SK-N-SH treated with all-trans-retinoic acid at 6 μM for 48 hours (cell line): ENCODE results near the gene SPATS2L.

Experiments
- ATAC-seq: fragments of 200-7000 bp; cut with Tn5 transposase; 3 replicates; pipeline ENCODE4 v1.9.1; 2020; ENCODE audit warnings: mild to moderate bottlenecking, moderate library complexity
- ARNTL ChIP-seq: fragments of 450-650 bp; formaldehyde crosslinking; IDR thresholded peaks from 2 replicates; pipeline ENCODE4 v1.5.0; 2020; ENCODE audit warnings: low read depth, mild to moderate bottlenecking, moderate library complexity, borderline replicate concordance
- BACH2 ChIP-seq: fragments of 250-450 bp; sonication (Bioruptor Pico); IDR thresholded peaks from 2 replicates; pipeline ENCODE4 v1.9.0; 2021; ENCODE audit warnings: mild to moderate bottlenecking, borderline replicate concordance
- CSDC2 ChIP-seq: fragments of 250-450 bp; sonication (Bioruptor Pico); IDR thresholded peaks from 2 replicates; pipeline ENCODE4 v1.5.0; 2020; ENCODE audit warnings: mild to moderate bottlenecking, moderate library complexity
- ESRRG ChIP-seq: fragments of 250-450 bp; sonication (Bioruptor Pico); IDR thresholded peaks from 2 replicates; pipeline ENCODE4 v1.6.1; 2021; ENCODE audit warnings: mild to moderate bottlenecking
- GLIS3 ChIP-seq: fragments of 250-450 bp; sonication (Bioruptor Pico); IDR thresholded peaks from 2 replicates; pipeline ENCODE4 v1.5.0; 2020; ENCODE audit warnings: mild to moderate bottlenecking, moderate library complexity
- ISL1 ChIP-seq: fragments of 250-450 bp; sonication (Bioruptor Pico); IDR thresholded peaks from 2 replicates; pipeline ENCODE4 v2.1.2; 2022; ENCODE audit warnings: mild to moderate bottlenecking, moderate library complexity
- PPARA ChIP-seq: fragments of 250-450 bp; sonication (Bioruptor Pico); IDR thresholded peaks from 2 replicates; pipeline ENCODE4 v1.5.0; 2020; ENCODE audit warnings: mild to moderate bottlenecking, borderline replicate concordance
- RARB ChIP-seq: fragments of 250-450 bp; sonication (Bioruptor Pico); IDR thresholded peaks from 2 replicates; pipeline ENCODE4 v1.8.0; 2021; ENCODE audit warnings: mild to moderate bottlenecking, moderate library complexity
- SNAI2 ChIP-seq: fragments of 250-450 bp; sonication (Bioruptor Pico); IDR thresholded peaks from 2 replicates; pipeline ENCODE4 v1.5.0; 2020; ENCODE audit warnings: mild to moderate bottlenecking, moderate library complexity
- TCF4 ChIP-seq: fragments of 250-450 bp; sonication (Bioruptor Pico); IDR thresholded peaks from 2 replicates; pipeline ENCODE4 v1.8.0; 2021; ENCODE audit warnings: mild to moderate bottlenecking, moderate library complexity, borderline replicate concordance
- TOX ChIP-seq: fragments of 250-450 bp; sonication (Bioruptor Pico); IDR thresholded peaks from 2 replicates; pipeline ENCODE4 v1.8.0; 2021; ENCODE audit warnings: mild to moderate bottlenecking, moderate library complexity, borderline replicate concordance
- ZC3H10 ChIP-seq: fragments of 250-450 bp; sonication (Bioruptor Pico); IDR thresholded peaks from 2 replicates; pipeline ENCODE4 v1.5.1; 2021; ENCODE audit warnings: mild to moderate bottlenecking, moderate library complexity
- ZFP3 ChIP-seq: fragments of 250-450 bp; sonication (Bioruptor Pico); IDR thresholded peaks from 2 replicates; pipeline ENCODE4 v1.5.0; 2020; ENCODE audit warnings: mild to moderate bottlenecking, moderate library complexity
- ZNF565 ChIP-seq: fragments of 450-650 bp; formaldehyde crosslinking; conservative IDR thresholded peaks from 2 replicates; pipeline ENCODE4 v1.5.0; 2020; ENCODE audit warnings: low read depth, mild to moderate bottlenecking, moderate library complexity
- ZNF70 ChIP-seq: fragments of 450-650 bp; formaldehyde crosslinking; IDR thresholded peaks from 2 replicates; pipeline ENCODE4 v1.5.0; 2020; ENCODE audit warnings: mild to moderate bottlenecking, moderate library complexity
- TF ChIP-seq, protein P1 (sequence below): fragments of 250-450 bp; sonication (Bioruptor Pico); IDR thresholded peaks from 2 replicates; pipeline ENCODE4 v1.5.1; 2021; ENCODE audit warnings: mild to moderate bottlenecking, moderate library complexity
- TF ChIP-seq, protein P2 (sequence below): fragments of 250-450 bp; sonication (Bioruptor Pico); IDR thresholded peaks from 2 replicates; pipeline ENCODE4 v1.5.0; 2020; ENCODE audit warnings: mild to moderate bottlenecking, moderate library complexity
- TF ChIP-seq, protein P3 (sequence below): fragments of 250-450 bp; sonication (Bioruptor Pico); IDR thresholded peaks from 2 replicates; pipeline ENCODE4 v1.5.1; 2020; ENCODE audit warnings: low read depth, mild to moderate bottlenecking, moderate library complexity
- TF ChIP-seq, protein P4 (sequence below): fragments of 250-450 bp; sonication (Bioruptor Pico); IDR thresholded peaks from 2 replicates; pipeline ENCODE4 v1.8.0; 2020; ENCODE audit warnings: mild to moderate bottlenecking, moderate library complexity, borderline replicate concordance
- TF ChIP-seq, protein P5 (sequence below): fragments of 250-450 bp; sonication (Bioruptor Pico); IDR thresholded peaks from 2 replicates; pipeline ENCODE4 v1.8.0; 2021; ENCODE audit warnings: low read depth, mild to moderate bottlenecking, moderate library complexity, borderline replicate concordance

SPATS2L gene

DNA sequence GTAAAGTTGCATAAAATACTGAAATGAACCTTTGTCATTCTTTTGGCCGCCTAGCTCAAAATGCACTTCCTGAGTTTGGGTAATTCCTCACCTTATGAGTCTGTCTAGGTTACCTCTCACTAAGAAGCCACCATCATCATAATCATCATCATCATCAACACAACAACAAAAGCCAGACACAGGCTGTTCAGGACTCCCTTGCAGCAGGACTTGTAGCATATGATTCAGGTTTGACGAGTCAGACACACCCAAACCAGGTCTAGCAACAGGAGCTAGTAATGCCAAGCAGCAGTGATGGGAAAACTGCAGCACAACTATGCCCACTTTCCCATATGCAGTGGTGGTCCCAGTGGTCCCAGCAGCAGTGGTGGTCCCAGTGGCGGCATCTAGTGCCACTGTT, 216.7 kb downstream of the SPATS2L start (continued):
- TF ChIP-seq, protein P1, sequence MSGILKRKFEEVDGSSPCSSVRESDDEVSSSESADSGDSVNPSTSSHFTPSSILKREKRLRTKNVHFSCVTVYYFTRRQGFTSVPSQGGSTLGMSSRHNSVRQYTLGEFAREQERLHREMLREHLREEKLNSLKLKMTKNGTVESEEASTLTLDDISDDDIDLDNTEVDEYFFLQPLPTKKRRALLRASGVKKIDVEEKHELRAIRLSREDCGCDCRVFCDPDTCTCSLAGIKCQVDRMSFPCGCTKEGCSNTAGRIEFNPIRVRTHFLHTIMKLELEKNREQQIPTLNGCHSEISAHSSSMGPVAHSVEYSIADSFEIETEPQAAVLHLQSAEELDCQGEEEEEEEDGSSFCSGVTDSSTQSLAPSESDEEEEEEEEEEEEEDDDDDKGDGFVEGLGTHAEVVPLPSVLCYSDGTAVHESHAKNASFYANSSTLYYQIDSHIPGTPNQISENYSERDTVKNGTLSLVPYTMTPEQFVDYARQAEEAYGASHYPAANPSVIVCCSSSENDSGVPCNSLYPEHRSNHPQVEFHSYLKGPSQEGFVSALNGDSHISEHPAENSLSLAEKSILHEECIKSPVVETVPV (CRISPR knock-in tag): no peak

DNA sequence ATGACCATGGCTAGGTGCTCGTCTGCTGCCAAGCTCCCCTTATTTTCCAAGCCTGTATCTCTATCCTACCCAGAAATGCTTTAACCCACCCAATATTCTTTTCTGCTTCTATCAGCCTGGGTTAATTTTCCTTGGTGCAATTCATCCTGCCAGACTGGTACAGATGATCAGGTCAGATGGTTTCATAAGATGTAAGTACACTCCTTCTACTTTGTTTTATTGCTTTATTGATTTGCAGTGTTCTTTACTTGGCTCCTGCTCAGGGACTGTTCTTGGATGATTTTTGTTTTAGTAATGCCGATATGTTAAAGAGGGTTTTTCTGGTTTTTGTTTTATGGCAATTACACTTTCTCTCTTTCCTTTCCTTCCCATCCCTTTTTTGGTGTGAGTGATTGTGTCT, 217.1 kb downstream of the SPATS2L start:
- TF ChIP-seq BACH2 (CRISPR knock-in tag) (no peak), ZC3H10 (CRISPR knock-in tag) (no peak), CSDC2 (no peak), TCF4 (CRISPR knock-in tag) (no peak), ZNF70 (no peak), GLIS3 (CRISPR knock-in tag) (no peak), ZNF565 (no peak), RARB (CRISPR knock-in tag) (no peak), ARNTL (no peak), PPARA (CRISPR knock-in tag) (no peak), ISL1 (CRISPR knock-in tag) (no peak), TOX (CRISPR knock-in tag) (no peak), ESRRG (CRISPR knock-in tag) (no peak)
- TF ChIP-seq, protein P2, sequence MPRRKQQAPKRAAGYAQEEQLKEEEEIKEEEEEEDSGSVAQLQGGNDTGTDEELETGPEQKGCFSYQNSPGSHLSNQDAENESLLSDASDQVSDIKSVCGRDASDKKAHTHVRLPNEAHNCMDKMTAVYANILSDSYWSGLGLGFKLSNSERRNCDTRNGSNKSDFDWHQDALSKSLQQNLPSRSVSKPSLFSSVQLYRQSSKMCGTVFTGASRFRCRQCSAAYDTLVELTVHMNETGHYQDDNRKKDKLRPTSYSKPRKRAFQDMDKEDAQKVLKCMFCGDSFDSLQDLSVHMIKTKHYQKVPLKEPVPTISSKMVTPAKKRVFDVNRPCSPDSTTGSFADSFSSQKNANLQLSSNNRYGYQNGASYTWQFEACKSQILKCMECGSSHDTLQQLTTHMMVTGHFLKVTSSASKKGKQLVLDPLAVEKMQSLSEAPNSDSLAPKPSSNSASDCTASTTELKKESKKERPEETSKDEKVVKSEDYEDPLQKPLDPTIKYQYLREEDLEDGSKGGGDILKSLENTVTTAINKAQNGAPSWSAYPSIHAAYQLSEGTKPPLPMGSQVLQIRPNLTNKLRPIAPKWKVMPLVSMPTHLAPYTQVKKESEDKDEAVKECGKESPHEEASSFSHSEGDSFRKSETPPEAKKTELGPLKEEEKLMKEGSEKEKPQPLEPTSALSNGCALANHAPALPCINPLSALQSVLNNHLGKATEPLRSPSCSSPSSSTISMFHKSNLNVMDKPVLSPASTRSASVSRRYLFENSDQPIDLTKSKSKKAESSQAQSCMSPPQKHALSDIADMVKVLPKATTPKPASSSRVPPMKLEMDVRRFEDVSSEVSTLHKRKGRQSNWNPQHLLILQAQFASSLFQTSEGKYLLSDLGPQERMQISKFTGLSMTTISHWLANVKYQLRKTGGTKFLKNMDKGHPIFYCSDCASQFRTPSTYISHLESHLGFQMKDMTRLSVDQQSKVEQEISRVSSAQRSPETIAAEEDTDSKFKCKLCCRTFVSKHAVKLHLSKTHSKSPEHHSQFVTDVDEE: no peak
- TF ChIP-seq, protein P1 (CRISPR knock-in tag): no peak
- TF ChIP-seq, protein P3, sequence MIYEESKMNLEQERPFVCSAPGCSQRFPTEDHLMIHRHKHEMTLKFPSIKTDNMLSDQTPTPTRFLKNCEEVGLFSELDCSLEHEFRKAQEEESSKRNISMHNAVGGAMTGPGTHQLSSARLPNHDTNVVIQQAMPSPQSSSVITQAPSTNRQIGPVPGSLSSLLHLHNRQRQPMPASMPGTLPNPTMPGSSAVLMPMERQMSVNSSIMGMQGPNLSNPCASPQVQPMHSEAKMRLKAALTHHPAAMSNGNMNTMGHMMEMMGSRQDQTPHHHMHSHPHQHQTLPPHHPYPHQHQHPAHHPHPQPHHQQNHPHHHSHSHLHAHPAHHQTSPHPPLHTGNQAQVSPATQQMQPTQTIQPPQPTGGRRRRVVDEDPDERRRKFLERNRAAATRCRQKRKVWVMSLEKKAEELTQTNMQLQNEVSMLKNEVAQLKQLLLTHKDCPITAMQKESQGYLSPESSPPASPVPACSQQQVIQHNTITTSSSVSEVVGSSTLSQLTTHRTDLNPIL (CRISPR knock-in tag): no peak
- TF ChIP-seq, protein P4, sequence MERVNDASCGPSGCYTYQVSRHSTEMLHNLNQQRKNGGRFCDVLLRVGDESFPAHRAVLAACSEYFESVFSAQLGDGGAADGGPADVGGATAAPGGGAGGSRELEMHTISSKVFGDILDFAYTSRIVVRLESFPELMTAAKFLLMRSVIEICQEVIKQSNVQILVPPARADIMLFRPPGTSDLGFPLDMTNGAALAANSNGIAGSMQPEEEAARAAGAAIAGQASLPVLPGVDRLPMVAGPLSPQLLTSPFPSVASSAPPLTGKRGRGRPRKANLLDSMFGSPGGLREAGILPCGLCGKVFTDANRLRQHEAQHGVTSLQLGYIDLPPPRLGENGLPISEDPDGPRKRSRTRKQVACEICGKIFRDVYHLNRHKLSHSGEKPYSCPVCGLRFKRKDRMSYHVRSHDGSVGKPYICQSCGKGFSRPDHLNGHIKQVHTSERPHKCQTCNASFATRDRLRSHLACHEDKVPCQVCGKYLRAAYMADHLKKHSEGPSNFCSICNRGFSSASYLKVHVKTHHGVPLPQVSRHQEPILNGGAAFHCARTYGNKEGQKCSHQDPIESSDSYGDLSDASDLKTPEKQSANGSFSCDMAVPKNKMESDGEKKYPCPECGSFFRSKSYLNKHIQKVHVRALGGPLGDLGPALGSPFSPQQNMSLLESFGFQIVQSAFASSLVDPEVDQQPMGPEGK (CRISPR knock-in tag): no peak
- ATAC-seq: no peak

DNA sequence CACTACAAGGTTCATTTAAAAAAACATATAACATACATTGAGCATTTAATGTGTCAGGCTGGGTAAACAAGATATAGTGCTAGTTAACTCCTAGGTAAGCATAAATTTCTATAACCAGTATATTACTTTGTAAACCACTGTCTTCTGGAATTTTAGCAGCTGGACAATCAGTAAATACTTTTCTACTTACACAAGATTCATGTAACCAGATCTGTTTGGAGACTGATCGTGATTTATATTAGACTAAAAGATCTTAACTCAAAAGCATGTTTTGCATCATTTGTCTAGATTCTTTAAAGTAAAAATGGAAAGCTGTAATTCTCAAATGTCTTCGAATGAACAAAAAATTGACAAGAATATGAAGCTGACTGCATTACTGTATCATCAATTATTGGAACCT, 218.6 kb downstream of the SPATS2L start:
- no peak for ATAC-seq
- TF ChIP-seq SNAI2 (CRISPR knock-in tag) (no peak), ZNF70 (no peak), ARNTL (no peak), ZFP3 (no peak), PPARA (CRISPR knock-in tag) (no peak), ZNF565 (no peak), BACH2 (CRISPR knock-in tag) (no peak), ZC3H10 (CRISPR knock-in tag) (no peak), GLIS3 (CRISPR knock-in tag) (no peak)
- TF ChIP-seq, protein P5, sequence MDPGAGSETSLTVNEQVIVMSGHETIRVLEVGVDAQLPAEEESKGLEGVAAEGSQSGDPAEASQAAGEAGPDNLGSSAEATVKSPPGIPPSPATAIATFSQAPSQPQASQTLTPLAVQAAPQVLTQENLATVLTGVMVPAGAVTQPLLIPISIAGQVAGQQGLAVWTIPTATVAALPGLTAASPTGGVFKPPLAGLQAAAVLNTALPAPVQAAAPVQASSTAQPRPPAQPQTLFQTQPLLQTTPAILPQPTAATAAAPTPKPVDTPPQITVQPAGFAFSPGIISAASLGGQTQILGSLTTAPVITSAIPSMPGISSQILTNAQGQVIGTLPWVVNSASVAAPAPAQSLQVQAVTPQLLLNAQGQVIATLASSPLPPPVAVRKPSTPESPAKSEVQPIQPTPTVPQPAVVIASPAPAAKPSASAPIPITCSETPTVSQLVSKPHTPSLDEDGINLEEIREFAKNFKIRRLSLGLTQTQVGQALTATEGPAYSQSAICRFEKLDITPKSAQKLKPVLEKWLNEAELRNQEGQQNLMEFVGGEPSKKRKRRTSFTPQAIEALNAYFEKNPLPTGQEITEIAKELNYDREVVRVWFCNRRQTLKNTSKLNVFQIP: no peak
- TF ChIP-seq, protein P4 (CRISPR knock-in tag): no peak
- TF ChIP-seq, protein P2: no peak
- TF ChIP-seq, protein P1 (CRISPR knock-in tag): no peak
